ACHN (cell line): ENCODE results near the gene ASTN2.

Source experiments
- DNase-seq: peaks from one replicate; pipeline ENCODE4 v3.0.0-alpha.2; 2015
- in situ Hi-C: cut with HindIII; loops from 2 replicates; pipeline ENCODE4 v1.10.0; 2017; ENCODE audit warnings: low sequenced_read_pairs, low pct_ligation_motif_present, low pct_unique_long_range_greater_than_20kb

Gene ASTN2

GRCh38 chr9:117018966-117019617 is 395.8 kb downstream of the ASTN2 start:
- in situ Hi-C loops = no loop called here

DNA sequence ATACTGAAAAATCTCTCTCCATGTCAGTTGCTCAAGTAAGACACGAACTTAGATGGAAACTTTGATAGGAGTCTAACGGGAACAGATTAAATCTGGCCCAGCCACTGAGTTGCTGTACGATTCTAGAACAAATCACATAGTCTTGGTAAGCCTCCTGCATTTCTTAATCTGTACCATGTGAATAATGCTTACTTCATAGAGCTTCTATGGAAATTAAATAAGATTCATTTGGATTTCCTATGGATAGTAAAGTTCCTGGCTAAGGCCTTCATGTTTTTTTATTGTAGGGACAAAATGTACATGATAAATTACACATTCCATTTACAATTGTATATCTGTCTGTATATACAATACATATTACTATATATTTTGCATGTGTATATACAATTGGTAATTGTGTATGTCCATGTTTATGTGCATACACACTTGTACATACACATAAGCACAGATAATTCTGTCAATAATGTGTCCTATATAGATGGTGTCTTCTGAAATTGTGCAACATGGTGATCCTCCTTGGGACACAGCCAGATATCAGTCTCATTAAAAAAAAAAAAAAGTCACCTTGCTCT is 397.4 kb downstream of the ASTN2 start:
- no peak for DNase-seq
- in situ Hi-C loops = no loop called here

More at GRCh38 chr9:117018966-117019617, 395.8 kb downstream of the ASTN2 start:
- DNase-seq = no peak

GRCh38 chr9:117014061-117014460 is 400.8 kb downstream of the ASTN2 start:
- DNase-seq = no peak
- in situ Hi-C loops = no loop called here

DNA sequence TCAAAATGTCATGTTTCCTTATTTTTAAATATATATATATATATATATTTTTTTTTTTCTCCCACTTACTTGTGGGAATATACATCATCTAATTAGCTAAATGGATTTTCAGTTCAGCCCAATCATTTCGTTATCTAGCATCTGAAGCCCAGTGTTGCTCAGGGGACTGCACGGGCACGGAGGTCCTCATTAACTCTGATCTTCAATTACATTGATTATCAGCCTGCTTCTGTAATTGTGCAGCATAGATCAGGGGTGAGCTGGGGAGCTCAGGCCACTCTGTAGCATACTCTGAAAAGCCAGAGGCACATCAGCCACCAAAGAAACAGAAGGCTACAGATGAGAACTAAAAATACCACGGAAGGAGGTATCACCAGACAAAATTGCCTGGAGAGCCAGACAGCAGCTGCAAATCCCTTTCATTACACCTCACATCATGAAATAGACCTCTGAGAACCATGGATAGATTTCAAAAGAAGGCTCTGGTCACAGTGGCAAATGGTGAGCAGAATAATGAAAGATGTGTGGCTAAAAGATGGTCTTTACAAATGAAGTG is 401.3 kb downstream of the ASTN2 start:
- in situ Hi-C loops = no loop called here

DNA sequence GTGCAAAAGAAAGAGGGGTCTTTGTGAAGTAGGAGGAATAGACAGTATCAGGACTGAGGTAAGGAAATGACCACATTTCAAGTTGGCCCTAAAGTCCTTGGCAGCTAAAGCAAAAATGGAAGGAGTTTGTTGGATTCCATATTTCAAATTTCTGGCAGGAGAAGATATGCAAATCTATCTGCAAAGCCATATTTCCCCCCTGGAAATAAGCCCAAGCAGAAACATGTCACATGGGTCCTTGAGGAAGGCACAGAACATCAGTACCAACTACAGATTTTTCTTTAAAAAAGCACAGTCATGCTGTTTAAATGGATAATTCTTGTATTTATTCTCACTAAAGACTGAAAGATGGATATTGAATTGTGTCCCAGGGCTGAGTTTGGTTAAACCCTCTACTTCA is 404.8 kb downstream of the ASTN2 start:
- in situ Hi-C loops = no loop called here
- DNase-seq = no peak

More for the DNA sequence above, 401.3 kb downstream of the ASTN2 start:
- DNase-seq = no peak

- no peak for DNase-seq
- in situ Hi-C loops = no loop called here
Observed at GRCh38 chr9:117008876-117009275, 406.0 kb downstream of the ASTN2 start.

- DNase-seq = no peak
- in situ Hi-C loops = no loop called here
Observed at GRCh38 chr9:117008461-117008860, 406.4 kb downstream of the ASTN2 start.

GRCh38 chr9:117002686-117003085 is 412.2 kb downstream of the ASTN2 start:
- DNase-seq = no peak
- in situ Hi-C loops = no loop called here

DNA sequence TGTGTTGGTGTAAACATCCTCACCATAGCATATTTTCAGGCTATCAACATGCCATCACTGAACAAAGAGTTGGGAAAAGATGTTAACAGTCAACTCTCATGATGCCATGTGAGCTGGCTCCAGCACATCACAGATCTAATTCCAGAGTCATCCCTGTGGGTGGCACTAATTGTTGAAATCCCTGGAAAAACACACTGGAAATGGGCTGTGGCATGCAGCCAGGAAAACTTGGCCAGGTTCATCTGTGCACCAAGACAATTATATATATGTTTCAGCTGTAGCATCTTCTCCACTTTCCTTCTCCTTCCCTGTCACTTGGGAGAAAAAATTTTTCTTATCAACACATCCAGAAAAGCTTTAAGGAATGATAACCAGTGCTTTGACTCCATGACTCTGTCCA is 414.0 kb downstream of the ASTN2 start:
- in situ Hi-C loops = no loop called here
- DNase-seq = no peak

DNA sequence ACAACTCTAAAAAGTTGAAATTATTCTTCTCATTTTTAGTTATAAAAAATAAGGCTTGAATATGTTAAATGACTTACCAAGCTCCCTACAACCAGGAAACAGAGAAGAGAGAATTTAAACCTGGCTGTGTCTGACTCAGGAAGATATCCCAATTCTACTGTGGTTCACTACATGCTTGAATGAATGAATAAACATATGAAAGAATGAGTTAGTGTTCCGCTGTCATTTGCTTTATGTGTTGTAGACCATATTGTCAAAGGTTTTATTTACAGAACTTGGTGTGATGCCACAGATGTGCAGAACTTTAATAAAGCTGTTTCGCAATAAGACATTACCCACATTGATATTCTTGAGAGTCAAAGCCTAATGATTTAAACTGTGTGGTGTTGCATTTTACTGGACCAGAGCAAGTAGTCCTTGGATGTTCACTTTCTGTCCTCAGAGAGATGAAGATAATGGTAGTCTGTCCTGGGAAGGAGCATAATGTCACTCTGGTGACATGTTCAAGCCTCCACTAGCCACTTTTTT is 414.6 kb downstream of the ASTN2 start:
- in situ Hi-C loops = no loop called here
- no peak for DNase-seq

DNA sequence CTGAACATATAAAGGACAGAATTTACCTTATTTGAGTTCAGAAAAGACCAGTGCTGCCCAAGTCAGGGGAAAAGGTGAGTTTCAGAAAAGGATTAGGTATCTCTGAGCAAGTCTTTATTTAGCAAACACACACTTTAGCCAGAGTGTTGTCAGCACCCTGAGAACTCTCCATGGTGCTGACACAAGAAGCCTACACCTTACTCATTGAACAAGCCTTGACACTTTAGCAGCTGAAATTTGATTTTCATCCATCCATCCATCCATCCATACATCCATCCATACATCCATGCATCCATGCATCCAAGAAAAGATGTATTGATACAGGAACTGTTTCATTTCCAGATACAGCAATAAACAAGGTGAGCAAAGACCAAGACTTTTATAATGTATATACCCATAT is 416.6 kb downstream of the ASTN2 start:
- DNase-seq = peak; percentile 36
- in situ Hi-C loops = no loop called here

DNA sequence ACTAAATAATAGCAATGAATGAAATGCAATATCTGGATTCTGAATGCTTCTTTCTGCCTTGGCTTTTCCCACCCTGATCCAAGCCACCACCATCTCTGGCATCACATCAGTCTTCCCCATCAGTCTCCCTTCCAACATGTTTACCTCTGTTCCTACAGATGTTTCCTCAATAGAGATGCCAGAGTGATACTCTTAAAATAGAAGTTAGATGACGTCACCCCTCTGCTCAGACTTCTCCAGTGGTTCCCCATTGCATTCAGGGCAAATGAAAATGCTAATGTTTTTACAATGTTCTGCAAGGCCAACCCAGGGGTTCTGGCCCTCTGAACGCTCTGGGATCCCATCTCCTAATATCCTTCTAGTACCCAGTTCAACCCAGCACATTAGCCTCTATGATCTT is 422.0 kb downstream of the ASTN2 start:
- DNase-seq = no peak
- in situ Hi-C loops = no loop called here

DNA sequence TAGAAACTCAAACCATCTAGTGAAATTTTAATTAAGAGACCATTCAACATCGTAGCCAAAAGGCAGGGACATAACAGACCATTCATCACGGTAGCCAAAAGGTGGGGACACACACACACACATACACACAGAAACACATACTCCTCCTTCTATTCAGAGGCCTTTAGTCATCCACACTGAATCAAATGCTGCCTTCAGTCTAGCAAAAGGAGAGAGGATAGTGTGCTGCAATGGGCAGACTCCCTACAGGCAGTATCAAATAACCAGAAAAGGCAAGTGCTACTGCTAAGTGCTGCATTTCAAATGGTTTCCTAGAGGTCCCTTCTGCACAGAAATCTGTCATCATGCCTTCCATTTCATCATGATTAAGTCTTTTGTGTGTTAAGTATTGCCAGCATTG is 423.8 kb downstream of the ASTN2 start:
- in situ Hi-C loops = no loop called here
- no peak for DNase-seq

DNA sequence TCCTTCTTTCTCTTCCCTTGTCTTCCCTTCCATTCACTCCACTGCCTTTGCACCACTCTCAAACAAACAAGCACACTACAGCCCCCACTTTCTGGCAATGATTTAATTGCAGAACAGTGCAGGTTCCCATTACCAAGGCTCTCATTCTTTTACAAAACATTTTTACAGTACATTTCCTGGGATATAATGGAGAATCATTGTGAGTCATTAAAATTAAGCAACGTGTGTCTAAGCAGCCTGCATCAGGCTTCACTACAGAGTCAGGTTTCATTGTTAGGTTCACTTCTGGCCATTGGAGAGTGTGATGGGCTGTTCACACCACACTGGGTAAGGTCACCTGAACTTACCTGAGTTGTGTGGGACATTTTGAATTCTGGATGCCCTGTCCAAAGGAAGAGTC is 424.3 kb downstream of the ASTN2 start:
- in situ Hi-C loops = no loop called here
- no peak for DNase-seq

- in situ Hi-C loops = no loop called here
- DNase-seq = no peak
Observed at GRCh38 chr9:116987721-116988485, 427.0 kb downstream of the ASTN2 start.

DNA sequence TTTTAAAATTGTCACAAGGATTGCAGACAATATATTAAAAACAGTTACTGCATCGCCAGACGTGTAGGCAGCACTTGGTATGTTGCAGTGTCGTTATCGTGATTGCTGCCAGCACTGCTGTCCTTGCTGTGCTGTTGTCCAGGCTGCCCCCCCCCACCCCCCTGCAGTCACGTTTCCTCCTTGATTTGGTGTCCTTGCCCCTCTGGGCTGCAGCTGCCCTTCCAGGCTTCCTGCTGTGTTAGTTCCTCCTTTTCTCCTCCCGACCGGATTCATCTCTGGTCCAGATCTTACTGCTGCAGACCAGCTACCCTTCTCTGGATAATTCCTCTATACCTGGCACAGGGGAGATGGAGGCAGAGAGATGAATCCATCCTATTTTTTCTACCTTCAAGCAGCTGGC is 428.8 kb downstream of the ASTN2 start:
- no peak for DNase-seq
- in situ Hi-C loops = no loop called here

DNA sequence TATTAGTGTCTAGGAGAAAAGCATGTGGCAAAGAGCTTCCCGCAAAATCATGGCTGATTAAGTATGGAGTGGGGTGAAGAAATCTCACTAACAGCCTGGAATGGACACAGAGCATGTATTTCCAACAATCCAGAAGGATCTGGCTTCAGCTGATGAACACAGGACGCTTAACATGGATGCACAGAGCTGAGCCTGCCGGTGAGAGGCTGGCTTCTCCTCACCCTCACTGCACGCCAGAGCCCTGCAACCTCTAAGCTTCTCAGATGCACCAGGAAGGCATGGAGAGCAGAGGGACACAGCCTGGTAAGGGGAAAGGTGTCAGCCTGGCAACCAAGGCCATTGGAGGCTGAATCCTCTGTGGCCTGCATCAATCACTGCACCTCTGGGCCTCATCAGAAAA is 429.3 kb downstream of the ASTN2 start:
- DNase-seq = no peak
- in situ Hi-C loops = no loop called here

GRCh38 chr9:116984111-116984510 is 430.7 kb downstream of the ASTN2 start:
- in situ Hi-C loops = no loop called here
- DNase-seq = no peak

DNA sequence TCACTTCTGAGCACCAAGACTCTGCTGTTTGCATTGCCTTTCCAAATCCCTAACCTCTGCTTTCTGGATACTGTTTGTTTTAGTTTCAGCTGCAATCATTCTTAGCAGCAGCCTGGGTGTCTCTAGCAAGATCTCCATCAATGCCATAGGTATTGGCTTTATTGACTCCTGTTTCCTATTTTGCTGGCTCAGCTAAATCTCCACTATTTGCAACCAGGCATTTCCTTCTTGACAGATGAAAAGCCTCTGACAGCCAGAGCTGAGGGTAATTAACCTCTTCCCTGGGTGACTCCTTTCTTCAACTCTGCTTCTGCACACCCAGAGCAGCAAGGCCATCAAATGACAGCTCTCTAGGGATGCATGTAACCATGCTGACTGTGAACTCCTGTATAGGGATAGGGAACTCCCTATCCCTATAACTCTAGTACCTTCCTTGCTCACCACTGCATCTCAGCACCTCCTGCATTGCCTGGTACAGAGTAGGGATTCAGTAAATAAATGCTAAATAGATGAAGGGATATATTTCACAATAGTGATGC is 434.2 kb downstream of the ASTN2 start:
- in situ Hi-C loops = no loop called here
- DNase-seq = no peak
